ENCODE measurements around the gene P2RX3.

The P2RX3 gene

DNA sequence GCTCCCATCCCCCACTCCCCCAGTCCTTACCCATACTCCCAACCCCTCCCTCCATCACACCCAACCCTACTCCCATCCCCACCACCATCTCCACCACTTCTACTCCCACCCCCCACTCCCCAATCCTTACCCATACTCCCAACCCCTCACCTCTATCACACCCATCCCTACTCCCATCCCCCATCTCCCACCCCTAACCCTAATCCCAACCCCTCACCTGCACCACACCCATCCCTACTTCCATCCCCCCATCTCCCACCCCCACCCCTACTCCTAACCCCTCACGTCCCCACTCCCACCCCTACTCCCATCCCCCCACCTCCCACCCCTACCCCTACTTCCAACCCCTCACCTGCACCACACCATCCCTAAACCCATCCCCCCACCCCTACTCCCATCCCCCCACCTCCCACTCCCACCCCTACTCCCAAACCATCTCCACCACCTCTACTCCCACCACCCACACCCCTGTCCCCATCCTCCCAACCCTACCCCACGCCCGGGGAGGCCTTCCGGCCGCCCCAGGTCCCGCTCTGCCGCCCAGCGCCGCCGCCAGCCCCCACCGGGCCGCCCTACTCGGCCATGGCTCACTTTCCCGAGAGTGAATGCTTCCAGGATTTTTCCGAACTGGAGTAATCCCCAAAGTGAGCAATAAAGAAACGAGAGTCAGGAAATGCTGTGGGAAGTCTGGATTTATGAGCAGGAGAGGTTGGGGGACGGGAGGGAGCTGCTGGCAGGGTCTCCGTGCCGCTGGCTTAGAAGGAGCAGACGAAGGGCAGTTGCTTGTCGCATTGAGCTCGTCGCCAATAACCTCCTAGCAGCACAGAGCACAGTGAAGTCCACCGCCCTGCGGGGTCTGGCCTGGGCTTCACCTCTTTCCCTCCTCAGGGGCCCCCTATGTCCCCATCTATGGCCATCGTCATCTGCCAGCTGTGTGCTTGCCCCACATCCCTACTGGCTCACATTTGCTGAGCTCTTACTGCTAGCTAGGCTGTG, 38.2 kb downstream of the P2RX3 start:
- no peak for DNase-seq

DNA sequence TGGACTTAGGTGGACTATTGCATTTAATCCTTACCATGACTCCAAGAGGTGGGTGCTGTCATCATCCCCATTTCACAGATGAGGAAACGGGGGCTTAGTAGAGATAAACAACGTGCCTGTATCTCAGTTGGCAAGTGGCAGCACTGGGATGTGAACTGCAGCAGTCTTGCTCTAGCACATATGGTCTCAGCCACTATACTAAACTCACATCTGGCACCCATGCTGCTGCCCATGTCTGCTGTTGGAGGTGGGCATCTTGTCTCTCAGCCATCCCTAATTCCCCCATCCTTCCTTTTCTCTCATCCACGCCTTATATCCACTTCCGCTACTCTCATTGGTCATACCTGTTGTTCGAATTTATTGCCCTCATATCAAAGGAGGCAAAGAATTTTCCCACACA, 39.0 kb downstream of the P2RX3 start:
- no peak for DNase-seq

DNA sequence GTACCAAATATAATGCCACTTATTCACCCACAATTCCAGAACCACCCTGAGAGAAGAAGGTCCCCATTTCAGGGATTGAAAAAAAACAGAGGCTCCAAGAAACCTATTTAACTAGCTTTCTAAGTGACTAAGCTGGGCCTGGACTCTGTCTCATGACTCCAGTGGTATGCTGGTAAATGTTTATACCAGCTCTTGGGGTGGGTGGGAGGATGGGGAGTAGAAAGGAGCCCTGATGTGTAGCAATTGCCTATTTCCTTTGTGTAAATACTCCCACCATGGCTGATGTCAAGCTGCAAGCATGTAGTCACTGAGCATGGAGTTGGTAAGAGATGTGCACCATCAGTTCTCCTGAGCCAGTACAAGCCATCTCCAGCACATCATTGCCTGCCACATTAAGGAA, 40.0 kb downstream of the P2RX3 start:
- no peak for DNase-seq

DNA sequence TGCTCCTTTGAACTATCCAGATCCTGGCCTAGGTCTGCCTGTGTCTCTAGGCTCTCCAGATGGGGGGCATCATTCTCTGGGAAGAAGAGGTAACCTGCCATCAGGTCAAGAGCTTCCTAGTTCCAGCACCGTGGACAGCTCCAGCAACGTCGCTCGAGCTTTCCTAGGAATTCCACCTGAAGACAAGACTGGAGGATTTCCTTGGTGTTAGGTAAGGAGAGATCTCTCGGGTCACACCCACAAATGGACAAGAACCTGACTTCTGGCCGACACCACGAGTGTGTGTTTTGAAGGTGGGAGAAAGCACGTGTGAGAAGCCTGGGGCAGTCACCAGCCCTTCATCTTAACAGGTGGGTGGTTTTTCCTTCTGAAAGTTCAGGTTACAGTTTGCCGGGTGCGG, 41.6 kb downstream of the P2RX3 start:
- DNase-seq: no peak

DNA sequence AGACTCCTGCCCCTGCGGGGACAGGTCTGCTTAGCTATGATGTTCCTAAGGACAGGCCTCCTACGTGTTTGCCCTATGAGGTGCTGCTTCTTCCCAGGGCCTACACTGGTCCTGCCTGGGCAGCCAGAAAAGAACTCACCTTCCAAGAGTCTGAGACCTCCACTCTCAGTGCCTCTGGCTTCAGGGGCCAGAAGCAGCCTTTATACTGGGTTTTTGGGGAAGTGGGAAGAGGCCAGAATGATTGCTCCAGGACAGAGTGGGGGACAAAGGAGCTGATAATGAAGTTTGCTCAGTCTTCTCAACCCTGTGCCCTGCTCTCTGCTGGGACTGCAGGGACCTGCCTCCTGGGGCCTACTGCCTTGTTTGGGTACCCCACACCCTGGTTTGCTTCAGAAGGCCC, 42.8 kb downstream of the P2RX3 start, which contains the start of gene PRG3:
Gene PRG3, minus strand, starts transcription at position 176 of the 400 bp plus-strand sequence. CDS start 442 bp downstream, outside the sequence.
- no peak for DNase-seq

DNA sequence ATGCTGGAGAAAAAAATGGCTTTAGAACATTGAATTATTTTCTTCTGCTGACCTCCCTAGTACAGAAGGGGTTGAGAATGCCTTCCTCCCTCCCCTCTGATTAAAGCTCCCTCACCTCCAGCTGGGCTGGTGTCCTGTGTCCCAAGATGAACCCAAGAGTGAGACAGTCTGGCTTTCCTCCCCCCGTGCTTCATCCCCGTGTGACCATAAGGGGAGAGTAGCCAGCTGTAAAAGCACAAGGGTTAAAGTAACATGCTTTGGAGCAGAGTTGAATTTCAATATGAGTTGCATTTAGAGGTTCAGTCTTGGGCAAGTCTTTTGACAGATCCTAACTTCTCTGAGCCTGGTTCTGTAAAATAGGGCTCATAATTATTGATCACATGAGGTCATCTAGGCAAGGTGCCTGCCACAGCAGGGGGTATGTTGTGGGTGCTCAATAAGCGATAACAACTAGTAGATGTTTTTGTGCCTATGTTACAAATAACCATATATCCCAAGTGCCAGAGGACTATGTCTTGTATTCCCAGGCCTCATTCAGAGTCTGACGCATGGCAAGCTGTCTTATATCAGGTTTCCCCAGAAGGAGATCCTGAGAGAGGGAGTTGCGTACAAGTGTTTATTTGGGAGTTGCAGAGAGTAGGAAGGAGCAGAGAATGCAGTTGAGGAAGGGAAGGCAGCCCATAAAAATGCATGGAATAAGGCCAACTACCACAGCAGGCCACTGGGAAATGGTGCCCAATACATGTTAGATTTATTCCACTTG, 48.2 kb downstream of the P2RX3 start:
- no peak for DNase-seq

DNA sequence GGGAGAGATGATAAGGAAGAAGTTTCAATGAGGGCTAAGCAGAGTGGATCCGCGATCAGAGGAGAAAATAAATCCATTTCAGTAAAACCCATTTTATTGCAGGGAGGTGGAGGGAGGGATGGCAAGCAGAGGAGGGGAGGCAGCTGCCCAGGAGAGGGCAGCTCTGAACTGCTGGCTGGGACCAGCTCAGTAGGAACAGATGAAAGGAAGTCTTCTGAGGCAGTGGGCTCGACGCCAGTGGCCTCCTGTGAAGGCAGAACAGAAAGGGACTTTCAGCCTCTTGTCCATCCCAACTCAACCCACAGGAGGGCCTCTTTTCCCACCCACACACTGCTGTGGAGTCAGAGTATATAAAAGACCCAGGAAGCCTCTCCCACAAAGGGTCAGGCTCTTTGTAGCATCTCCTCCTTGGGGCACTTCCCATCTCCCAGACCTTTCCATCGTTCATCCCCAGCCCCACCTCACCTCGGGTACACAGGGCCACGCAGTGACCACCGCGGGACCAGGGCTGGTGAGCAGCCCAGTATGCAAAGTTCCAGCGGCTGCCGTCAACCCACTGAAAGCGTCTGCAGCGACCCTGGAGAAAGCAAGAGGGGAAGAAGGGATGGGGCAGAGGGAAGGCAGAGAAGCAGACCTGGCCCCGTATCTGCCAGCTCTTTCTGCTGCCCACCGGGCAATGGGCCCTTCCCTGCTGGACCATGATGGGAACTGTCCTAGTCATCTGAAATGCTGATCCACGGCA, 49.3 kb downstream of the P2RX3 start:
- DNase-seq: no peak

DNA sequence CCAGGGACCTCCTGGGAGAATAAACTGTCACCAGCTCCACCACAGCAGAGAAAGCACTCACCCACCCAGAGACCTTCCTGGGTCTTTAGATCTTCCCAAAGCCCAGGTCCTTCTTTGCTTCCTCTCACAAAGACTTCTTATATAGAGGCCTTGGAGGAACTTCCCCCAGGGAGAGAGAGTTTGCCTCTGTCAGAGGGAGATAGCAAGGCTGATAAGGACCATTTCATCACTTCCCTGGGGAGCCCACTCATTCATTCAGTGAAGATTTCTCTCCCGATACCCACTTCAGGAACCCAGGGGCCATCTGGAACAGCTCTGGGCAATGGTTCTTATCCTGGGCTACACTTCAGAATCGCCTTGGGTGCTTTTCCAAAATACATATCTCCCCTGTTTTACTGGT, 52.4 kb downstream of the P2RX3 start, which contains the start of gene PRG2:
Gene PRG2, minus strand, starts transcription at position 116 of the 400 bp plus-strand sequence. CDS start 706 bp downstream, outside the sequence.
- no peak for DNase-seq

DNA sequence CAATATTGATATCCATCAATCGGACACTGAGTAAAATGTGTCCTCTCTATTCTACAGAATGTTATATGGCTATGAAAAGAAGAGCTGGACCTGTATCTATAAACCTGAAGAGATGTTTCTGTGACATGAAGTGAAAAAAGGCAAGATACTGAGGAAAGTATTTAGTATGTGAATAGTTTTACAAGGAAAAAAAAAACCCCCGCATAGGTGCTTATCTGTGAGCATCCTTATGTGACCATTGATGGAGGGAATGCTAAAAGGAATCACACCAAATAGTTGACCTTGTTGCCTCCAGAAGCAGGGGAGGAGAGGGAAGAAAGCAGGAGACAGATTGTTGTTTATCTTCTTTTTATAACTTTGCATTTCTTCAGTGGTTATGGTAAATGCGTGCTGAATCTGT, 53.0 kb downstream of the P2RX3 start:
- DNase-seq: no peak

DNA sequence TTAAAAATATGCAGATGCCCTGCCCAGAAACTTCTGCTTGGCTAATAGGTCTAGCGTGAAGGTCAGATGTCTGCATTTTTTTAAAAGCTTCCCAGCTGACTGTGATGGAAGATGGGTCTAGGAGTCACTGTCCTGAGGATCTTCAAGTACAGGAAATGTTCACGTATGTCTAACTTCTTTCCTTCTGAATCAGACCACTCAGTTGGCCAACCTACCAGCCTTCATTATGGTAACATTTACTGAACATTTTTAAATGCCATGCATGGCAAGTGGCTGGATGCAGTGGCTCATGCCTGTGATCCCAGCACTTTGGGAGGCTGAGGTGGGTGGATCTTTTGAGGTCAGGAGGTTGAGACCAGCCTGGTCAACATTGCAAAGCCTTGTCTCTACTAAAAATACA, 53.4 kb downstream of the P2RX3 start:
- no peak for DNase-seq

DNA sequence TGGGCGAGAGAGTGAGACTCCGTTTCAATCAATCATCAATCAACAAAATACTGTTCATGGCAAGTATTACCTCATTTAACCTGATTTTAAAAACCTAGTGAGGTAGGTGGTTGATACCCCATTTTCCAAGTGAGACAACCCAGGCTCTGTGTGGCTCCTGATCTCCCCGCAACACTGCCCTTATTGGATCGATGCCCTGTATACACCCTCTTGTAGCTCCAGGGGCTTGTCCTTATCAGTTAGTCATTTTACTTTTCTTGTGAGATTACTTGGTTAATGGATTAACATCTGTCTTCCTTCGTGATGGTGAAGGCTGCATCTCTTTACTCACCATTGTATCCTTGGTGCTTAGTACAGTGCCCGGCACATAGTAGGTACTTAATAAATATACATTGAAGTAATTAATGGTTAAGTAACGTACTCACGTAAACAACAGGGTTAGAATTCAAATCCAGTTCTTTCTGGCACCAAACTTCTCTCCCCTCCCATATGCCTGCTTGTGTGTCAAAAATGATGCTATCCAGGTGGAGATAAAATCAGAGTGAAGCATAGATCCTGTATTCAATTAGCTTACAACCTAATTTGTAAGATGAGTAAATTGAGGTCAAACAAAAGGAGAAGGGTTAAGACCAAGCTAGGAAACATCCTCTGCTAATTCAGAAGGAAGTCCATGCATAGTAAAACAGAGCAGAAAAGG, 54.1 kb downstream of the P2RX3 start:
- no peak for DNase-seq

DNA sequence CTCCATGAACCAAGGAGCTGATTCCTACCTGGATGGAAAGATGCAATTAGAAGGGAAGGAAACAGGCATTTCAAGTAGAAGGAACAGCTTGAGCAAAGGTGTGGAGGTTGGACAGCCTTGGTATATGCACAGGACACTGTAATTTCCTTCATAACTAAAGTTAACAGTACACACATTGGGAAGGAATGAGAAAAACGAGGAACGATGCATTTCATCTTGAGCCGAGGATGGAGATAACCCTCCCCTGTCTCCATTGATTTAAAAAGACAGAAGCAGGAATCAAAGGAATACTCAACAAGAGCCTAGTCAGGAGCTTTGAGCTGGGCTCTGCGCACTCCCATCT, 54.6 kb downstream of the P2RX3 start:
- DNase-seq: no peak

DNA sequence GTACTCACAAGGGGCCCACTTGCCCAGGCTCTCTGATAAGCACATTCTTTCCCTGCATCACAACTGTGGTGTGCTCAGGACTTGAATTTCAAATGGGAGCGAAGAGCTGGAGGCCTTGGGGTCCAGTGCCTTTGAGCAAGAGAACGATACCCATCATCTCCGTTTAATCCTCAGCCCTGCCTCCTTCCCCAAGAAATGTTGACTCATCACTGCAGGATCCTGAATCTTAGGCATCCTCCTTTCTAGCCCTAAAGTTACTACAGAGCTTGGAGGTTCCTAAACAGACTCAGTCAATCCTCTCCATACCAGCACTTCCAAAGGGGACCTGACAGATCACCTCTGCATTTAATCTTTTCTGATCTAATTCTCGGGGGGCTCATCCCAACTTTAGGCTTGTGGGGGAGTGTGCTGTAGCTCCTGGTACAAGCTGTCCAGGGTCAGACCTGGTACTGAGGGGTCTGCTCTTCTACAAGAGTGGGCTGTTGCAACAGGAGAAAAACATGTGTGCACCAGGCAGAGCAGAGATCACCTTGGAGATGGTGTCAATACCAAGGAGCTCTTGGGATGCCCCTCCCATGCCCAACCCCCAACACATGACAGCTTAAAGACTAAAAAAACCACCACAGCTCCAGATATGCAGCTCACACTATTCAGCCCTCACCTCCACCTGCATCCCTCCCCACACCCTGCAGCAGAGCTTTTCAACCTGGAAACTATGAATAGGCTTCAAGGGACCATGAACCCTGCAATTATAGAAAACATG, 56.2 kb downstream of the P2RX3 start:
- no peak for DNase-seq

DNA sequence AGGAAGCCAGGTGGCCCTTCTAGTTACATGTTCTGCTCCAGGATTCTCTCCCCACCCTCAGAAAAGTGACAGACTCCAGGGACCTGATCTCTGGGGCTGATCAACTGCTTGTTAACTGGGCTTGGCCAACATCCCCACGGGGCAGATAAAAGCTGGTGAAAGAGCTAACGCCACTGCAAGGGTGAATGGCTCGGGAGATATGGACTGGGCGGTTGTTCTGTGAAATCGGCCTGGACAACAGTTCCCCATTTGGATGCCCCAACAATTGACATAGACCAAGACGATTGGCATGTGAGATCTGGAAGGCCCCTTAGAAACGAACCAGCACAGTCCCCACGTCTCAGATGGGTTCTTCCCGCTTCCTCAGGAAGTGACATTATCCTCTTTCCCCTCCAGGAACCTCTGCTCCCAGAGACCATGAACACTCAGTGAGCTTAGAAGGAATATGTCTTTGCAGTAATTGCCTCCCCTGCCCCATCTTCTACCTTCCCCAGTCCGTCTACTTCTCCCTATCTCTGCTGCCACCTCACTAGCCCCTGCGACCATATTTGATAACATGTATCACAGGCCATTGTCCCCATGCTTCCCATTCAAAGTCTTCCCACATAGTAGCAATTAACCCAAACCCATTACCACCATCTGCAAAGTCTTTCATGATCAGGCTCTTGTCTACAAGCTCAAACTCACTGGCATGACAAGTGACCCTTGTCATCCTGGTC, 57.9 kb downstream of the P2RX3 start:
- DNase-seq: no peak

DNA sequence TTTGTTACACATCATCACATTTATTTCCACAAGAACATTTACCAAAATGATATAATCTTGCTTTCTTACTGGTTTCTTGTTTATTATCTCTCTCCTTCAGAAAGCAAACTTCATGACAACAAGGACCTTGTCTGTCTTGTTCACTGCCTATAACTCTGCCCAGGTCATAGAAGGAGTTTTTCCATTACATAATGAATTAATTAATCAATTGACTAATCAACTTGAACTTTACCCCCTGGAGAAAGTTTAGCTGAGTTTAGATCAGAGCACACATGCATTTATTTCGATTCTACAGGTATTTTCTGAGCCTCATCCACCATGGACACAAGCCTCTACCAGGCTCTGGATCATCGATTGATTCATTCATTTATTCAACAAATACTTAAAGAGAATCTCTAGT, 58.6 kb downstream of the P2RX3 start:
- DNase-seq: no peak

DNA sequence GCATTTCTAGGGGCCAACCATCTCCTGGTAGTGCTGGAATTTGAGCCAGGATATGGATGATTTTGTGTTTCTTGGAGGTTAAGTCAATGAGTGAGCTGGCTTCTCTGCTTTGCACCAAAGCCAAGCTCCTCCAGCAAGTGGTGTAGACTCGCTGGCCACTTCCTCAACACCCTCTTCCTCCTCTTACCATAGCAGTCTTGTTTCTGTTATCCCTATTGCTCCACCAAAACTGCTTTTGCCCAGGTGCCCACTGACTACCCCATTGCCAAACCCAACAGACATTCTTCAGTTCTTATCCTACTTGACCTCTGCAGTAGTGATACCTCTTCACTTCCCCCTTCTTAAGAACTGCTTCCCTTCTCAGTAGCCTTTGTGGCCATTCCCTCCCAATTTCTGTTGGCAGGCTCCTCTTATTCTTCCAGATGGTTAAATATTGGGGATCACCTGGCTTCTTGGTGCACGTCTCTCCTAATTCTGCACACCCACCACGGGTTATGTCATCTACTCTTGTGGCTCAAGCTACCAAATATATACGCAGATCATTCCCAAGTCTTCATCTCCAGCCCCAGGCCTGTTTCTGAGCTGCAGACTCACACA, 59.3 kb downstream of the P2RX3 start:
- no peak for DNase-seq

DNA sequence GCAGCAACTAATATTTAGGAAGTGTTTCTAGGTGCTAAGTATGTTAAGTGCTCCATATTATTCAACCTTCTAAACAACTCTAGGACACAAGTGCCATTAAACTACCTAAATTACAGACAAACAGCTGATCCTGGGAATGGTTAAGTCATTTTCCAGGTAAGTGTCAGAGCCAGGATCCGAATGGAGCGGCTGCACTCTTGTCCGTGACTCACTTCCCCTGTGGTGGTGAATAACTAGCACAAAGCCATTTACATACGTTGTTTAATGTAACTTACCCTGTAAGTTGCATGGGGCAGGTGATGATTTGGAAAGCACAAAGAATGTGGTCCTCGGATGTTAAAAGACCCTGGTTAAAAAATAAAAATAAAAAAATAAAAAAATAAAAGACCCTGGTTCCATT, 61.1 kb downstream of the P2RX3 start:
- no peak for DNase-seq

DNA sequence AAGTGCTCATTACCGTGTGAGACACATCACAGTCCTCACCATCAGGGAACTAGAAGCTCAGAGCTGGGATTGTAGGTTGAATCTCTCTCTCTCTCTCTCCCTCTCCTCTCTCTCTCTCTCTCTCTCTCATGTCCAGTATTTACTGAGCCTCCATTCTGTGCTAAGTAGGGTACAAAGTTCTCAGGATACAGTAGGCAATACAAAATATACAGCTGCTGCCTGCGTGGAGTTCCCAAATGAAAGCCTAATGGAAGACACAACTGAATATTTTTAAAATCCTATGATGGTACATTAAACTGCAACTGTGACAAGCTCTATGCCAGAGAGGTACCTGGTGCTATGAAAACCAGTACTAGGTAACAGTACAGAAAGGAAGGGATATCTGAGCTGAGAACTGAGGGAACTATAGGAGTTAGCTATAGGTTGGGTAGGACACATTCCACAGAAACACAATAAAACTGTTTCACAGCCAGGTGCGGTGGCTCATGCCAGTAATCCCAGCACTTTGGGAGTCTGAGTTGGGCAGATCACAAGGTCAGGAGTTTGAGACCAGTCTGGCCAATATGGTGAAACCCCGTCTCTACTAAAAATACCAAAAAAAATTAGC, 61.9 kb downstream of the P2RX3 start:
- no peak for DNase-seq

DNA sequence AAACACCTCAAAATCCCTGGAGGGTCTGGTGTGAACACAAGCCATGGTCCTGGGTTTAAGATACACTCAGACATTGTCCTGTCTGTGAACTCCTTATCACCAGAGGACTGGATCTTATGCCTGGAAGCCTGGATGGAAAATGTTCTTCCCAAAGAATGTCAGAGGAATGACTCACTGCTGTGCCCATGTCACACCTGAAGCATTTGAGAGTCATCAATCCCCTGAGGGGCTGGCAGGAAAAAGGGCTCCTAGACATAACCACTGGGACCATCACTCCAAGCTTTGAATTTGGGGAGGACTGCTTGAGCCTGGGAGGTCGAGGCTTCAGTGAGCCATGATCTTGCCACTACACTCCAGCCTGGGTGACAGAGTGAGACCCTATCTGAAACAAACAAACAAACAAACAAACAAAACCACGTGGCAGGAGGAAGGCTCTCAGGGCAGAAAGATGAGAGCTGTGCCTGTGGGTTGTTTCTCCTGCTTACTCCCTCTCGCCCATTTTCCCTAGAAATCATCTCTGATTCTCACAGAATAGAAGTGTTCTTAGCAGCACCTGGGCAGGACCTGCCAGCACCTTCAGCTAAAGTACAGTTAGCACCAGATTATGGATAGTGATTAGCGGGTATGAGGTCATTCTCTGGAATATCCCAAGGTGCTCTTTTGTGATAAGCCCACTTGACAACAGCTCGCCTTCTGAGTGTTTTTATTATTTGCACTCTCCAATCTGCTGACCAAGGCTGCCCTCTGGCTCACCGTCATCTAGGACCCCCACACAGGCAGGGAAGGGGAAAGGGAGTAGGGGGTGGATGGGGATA, 64.2 kb downstream of the P2RX3 start:
- DNase-seq: no peak
